HFFc6 (cell line): ENCODE results near the gene ZNF740. TPM values are rescaled to one million over a fixed set of nuclear protein-coding genes. Genes with fewer than 3 reads are reported as not detected.

ENCODE experiments used
- DNase-seq: peaks from one replicate; pipeline ENCODE4 v3.0.0-alpha.2; 2018
- H3K27ac Mint-ChIP-seq: 2 replicates; pipeline ENCODE4 v1.8.0; 2020; ENCODE audit warnings: mild to moderate bottlenecking, mixed read lengths
- H3K27me3 Mint-ChIP-seq: 2 replicates; pipeline ENCODE4 v1.8.0; 2021; ENCODE audit warnings: mild to moderate bottlenecking, moderate library complexity, mixed read lengths; ENCODE audit not compliant: insufficient read depth
- H3K36me3 Mint-ChIP-seq: 2 replicates; pipeline ENCODE4 v1.8.0; 2021; ENCODE audit warnings: low read depth, mixed read lengths
- H3K4me1 Mint-ChIP-seq: 2 replicates; pipeline ENCODE4 v1.8.0; 2020; ENCODE audit warnings: low read depth, mixed read lengths
- H3K4me3 Mint-ChIP-seq: 2 replicates; pipeline ENCODE4 v1.8.0; 2020; ENCODE audit warnings: mild to moderate bottlenecking, moderate library complexity, mixed read lengths
- H3K9me3 Mint-ChIP-seq: 2 replicates; pipeline ENCODE4 v1.8.0; 2020; ENCODE audit warnings: mild to moderate bottlenecking, mixed read lengths
- total RNA-seq, 6 experiments: library from RNA; stranded (reverse); fragmentation: NEBNext Ultra II Directional; extraction: Animal tissue kit (Norgen Biotek cat#: 25700); gene quantifications; 2 replicates in 1 of 6; 3 replicates in 5 of 6; pipeline ENCODE4 v1.2.3, GENCODE V29; 2021
- TF ChIP-seq, protein P1 (sequence below): fragments of 200-600 bp; sonication (generic); IDR thresholded peaks from 2 replicates; pipeline ENCODE4 v1.5.0; 2021; ENCODE audit warnings: antibody characterized with exemption, mild to moderate bottlenecking

ZNF740 gene
- total RNA-seq, 6 experiments from 2014 or later: 17.3 to 25.7 (median 19.3) TPM

DNA sequence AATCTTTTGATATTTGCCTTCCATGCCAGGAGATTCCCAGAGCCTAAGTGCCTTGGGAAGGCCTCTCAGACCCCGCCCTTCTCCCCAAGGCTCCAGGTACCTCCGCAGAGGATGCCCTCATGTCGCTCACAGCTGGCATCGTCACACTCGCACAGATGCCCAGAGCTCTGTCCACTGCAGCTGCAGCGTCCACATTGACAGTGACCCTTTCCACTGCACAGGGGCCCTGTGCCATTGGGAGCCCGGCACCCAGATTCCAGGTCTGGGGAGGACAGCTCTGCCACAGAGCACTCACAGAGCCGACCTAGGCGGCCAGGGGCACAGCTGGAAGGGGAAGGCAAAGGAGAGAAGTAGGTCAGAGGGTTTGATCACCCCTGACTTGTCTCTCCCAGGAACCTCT lies 12.5 kb downstream of the ZNF740 start:
- Mint-ChIP-seq H3K9me3 (no peaks in the 10 kb centered on the region), H3K27me3 (peaks cover 6% of the 10 kb centered on the region), H3K36me3 (no peaks in the 10 kb centered on the region), H3K27ac (no peak overlapping the region), H3K4me1 (peaks cover 20% of the 10 kb centered on the region), H3K4me3 (no peak overlapping the region)
- DNase-seq: no peak
- TF ChIP-seq, protein P1, sequence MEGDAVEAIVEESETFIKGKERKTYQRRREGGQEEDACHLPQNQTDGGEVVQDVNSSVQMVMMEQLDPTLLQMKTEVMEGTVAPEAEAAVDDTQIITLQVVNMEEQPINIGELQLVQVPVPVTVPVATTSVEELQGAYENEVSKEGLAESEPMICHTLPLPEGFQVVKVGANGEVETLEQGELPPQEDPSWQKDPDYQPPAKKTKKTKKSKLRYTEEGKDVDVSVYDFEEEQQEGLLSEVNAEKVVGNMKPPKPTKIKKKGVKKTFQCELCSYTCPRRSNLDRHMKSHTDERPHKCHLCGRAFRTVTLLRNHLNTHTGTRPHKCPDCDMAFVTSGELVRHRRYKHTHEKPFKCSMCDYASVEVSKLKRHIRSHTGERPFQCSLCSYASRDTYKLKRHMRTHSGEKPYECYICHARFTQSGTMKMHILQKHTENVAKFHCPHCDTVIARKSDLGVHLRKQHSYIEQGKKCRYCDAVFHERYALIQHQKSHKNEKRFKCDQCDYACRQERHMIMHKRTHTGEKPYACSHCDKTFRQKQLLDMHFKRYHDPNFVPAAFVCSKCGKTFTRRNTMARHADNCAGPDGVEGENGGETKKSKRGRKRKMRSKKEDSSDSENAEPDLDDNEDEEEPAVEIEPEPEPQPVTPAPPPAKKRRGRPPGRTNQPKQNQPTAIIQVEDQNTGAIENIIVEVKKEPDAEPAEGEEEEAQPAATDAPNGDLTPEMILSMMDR: no peak

DNA sequence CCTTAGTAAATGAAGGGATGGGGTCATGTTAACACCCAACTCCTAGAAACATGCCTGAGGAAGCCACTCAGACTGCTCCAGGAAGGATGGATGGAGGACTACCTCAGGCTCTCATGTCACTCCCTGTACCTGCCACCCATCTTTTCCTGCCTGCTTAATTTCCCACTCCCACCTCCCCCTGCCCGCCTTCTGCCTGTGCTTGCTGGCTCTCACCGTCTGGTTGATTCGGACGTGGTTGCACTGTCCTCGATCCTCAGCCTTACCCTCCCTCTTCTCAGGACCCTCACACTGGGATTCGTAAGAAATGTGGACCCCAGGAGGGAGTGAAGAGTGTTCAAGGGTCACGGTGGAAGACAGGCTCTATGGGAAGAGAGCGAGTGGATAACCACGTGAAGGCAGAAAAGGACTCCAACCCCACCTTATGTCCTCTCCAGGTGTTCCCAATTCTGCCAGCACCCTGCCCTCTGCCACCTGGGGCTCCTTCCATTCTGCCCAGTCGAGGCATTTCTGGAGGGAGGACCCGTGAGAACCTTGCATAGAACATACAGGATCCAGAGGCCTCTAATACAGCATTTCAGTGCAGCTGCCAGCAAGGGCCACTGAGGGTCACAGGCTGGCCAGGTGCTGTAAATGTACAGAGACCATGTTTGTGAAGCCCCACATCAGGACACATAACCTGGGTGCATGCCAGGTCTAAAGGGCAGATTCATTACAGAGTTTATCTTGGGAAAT lies 13.6 kb downstream of the ZNF740 start:
- Mint-ChIP-seq H3K27me3 (peaks cover 10% of the 10 kb centered on the region), H3K4me1 (peaks cover 20% of the 10 kb centered on the region), H3K36me3 (no peaks in the 10 kb centered on the region), H3K4me3 (no peak overlapping the region), H3K27ac (no peak overlapping the region), H3K9me3 (no peaks in the 10 kb centered on the region)
- TF ChIP-seq, protein P1: no peak
- no peak for DNase-seq

DNA sequence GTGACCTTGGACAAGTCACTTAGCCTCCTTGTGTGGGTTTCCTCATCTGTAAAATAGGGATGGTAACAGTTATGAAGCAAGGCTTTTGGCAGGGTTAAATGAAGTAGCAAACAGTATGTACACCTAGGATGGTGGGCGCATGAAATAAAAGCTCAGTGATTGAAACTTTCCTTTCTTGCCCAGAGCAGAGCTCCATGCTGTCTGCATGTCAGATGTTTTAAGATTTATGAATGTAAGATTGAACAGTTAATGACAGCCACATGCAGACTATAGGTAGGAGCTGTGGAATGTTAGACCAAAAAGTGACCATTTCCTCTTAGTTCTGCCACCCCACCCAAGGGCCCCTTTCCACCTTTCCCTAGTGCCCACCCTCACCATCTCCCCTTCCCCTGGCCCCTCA lies 14.5 kb downstream of the ZNF740 start:
- H3K27me3 Mint-ChIP-seq: peaks cover 10% of the 10 kb centered on the region

DNA sequence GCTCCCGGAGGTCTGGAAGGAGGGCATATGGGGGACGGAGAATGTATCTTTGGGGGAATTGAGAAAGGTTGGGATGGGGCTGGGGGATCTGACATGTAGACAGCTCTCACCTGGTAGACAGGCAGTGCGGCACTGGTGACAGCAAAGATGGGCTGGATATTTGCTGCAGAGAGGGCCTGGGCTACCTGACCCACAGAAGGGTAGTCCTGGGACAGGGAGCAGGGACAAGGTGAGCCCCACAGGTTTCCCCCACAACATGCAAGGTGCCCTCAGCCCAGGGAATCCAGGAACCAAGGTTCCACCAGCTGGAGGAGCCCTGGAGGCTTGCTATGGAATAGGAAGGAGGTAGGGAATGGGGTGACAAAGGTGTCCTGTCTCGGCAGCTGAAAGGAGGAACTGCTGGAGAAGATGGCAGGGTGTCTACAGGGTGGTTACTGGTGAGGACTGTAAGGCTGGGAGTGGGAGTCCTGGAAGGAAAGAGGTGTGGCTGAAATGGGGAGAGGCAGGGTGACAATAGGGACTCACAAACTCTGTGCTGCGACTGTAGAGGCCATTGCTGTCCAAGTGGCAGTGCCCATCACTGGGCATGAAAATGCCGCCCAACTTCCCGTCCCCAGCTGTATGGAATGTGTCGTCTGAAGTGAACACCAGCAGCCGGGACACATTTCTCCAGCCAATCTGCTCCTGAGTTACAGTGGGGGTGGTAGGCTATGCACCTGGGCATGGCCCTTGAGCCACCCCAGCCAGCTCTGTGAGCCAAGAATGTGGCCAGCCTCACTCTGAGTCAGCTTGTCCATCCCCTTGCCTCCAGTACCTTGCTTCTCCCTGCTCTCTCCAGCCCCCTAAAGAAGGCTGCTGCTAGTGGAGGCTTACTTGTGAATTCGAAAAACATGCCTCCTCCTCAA lies 15.2 kb downstream of the ZNF740 start:
- H3K36me3 Mint-ChIP-seq: no peaks in the 10 kb centered on the region
- peaks cover 10% of the 10 kb centered on the region for H3K27me3 Mint-ChIP-seq
- peaks cover 13% of the 10 kb centered on the region for H3K4me1 Mint-ChIP-seq
- TF ChIP-seq, protein P1: no peak
- no peak overlapping the region for H3K27ac Mint-ChIP-seq
- no peak overlapping the region for H3K4me3 Mint-ChIP-seq
- no peaks in the 10 kb centered on the region for H3K9me3 Mint-ChIP-seq
- no peak for DNase-seq

More for the DNA sequence above, 14.5 kb downstream of the ZNF740 start:
- TF ChIP-seq, protein P1: no peak
- Mint-ChIP-seq H3K4me1 (peaks cover 12% of the 10 kb centered on the region), H3K9me3 (no peaks in the 10 kb centered on the region), H3K27ac (no peak overlapping the region), H3K36me3 (no peaks in the 10 kb centered on the region), H3K4me3 (no peak overlapping the region)
- DNase-seq: no peak

DNA sequence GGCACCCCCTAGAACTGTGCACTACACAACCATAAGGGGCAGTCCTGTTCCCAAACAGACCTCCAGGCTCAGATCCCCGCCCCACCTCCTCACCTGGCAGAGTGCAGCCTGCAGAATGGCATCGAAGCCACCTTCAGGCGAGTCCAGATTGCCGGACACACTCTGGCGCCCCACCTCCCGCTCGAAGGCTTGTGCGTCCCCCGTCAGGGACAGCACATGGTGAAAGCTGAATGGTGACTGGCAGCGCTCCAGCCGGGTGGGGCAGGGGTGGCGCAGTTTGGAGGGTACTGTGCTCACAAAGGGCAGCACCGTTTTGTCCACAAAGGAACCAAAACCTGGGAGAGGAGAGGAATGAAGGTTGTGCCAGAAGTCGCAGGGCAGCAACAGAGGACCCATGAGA lies 16.0 kb downstream of the ZNF740 start:
- Mint-ChIP-seq H3K27me3 (peaks cover 10% of the 10 kb centered on the region), H3K9me3 (no peaks in the 10 kb centered on the region), H3K4me3 (no peak overlapping the region), H3K27ac (no peak overlapping the region), H3K36me3 (no peaks in the 10 kb centered on the region), H3K4me1 (peaks cover 21% of the 10 kb centered on the region)
- no peak for DNase-seq
- TF ChIP-seq, protein P1: 0 out of 2 replicates have a peak, but pooled peaks have one; percentile 13
